Keratinocyte (primary cell): ENCODE data around the gene MNAT1.
"Not testable (repeated sequence)": the region's sequence is repeated elsewhere in the genome, so short reads cannot be mapped to it uniquely, and the experiment has no call there.

Source experiments
- CTCF ChIP-seq, 3 experiments: IDR thresholded peaks in 1 of 3; conservative IDR thresholded peaks in 1 of 3; optimal IDR thresholded peaks in 1 of 3; 2 replicates in 2 of 3; 3 replicates in 1 of 3; pipeline versions ENCODE3 to v1.5.1; 2011; ENCODE audit warnings: low read length in 3 of 3, mild to moderate bottlenecking in 3 of 3, moderate library complexity in 2 of 3, control low read depth in 1 of 3, inconsistent platforms in 1 of 3; ENCODE audit not compliant: insufficient read depth in 2 of 3; ENCODE audit errors: extremely low read depth in 1 of 3
- EZH2 ChIP-seq: IDR thresholded peaks from one replicate; pipeline ENCODE4 v1.6.1; 2012; ENCODE audit warnings: inconsistent platforms, mild to moderate bottlenecking, low read length, moderate library complexity

- TF ChIP-seq CTCF (optimal IDR thresholded peaks at IDR 0.05 in 1 of 3, IDR thresholded peaks at IDR 0.05 in 1 of 3, conservative IDR thresholded peaks at IDR 0.05 in 1 of 3; ENCODE audit: extremely low read depth in 1 of 3, insufficient read depth in 2 of 3, low read length in 3 of 3); EZH2: not testable (repeated sequence)
These were observed 117.1 kb downstream of the MNAT1 start for GRCh38 chr14:60851692-60852091.
